ENCODE data around the gene ACY1. TPM values are rescaled to one million over a fixed set of nuclear protein-coding genes. Genes with fewer than 3 reads are reported as not detected.

Gene ACY1
- total RNA-seq, 4 donors from 2014 or later, result 31.2 to 49.3 (median 36.8) TPM

- H3K9me3 ChIP-seq, result no peaks in the 10 kb centered on the region
- peak overlapping the region; percentile 11 for H3K27ac ChIP-seq
- no peak for TF ChIP-seq EP300 (IDR thresholded peaks at IDR 0.05)
- peak in 1 of 2 donors; percentile 11 for TF ChIP-seq CTCF (IDR thresholded peaks at IDR 0.05)
- peaks cover 5% of the 10 kb centered on the region for H3K36me3 ChIP-seq
- peak overlapping the region; percentile 56 for H3K4me3 ChIP-seq
- 54% methylated on average over 41 of the region's 46 CpGs for WGBS
- peaks cover 60% of the 10 kb centered on the region for H3K4me1 ChIP-seq
- peak; percentile 89 to 91 for DNase-seq (ENCODE audit: low spot score in 2 of 2)
- H3K27me3 ChIP-seq, result no peaks in the 10 kb centered on the region
Measured at GRCh38 chr3:51975852-51976549, 7.3 kb upstream of the ACY1 start.

GRCh38 chr3:51977446-51978142 is 5.7 kb upstream of the ACY1 start:
- WGBS, result 53% methylated on average over 9 of the region's 9 CpGs
- Histone ChIP-seq H3K4me3 (no peak overlapping the region), H3K27me3 (no peaks in the 10 kb centered on the region), H3K9me3 (no peaks in the 10 kb centered on the region), H3K4me1 (peaks cover 69% of the 10 kb centered on the region), H3K27ac (no peak overlapping the region), H3K36me3 (peaks cover 5% of the 10 kb centered on the region)
- no peak for DNase-seq (ENCODE audit: low spot score in 2 of 2)
- TF ChIP-seq POLR2AphosphoS5 (IDR thresholded peaks at IDR 0.05) (no peak), EP300 (IDR thresholded peaks at IDR 0.05) (no peak), CTCF (IDR thresholded peaks at IDR 0.05) (no peak), POLR2A (IDR thresholded peaks at IDR 0.05) (no peak)

GRCh38 chr3:51978143-51978502 is 5.2 kb upstream of the ACY1 start:
- Histone ChIP-seq H3K4me1 (peaks cover 66% of the 10 kb centered on the region), H3K27me3 (no peaks in the 10 kb centered on the region), H3K27ac (no peak overlapping the region), H3K36me3 (peaks cover 5% of the 10 kb centered on the region), H3K9me3 (no peaks in the 10 kb centered on the region), H3K4me3 (no peak overlapping the region)
- no peak for DNase-seq (ENCODE audit: low spot score in 2 of 2)
- 55% methylated on average over 4 of the region's 4 CpGs for WGBS
- no peak for TF ChIP-seq POLR2AphosphoS5 (IDR thresholded peaks at IDR 0.05)

- WGBS, result 100% methylated on average over 2 of the region's 10 CpGs
- Histone ChIP-seq H3K27ac (no peak overlapping the region), H3K4me3 (no peak overlapping the region), H3K36me3 (peaks cover 5% of the 10 kb centered on the region), H3K4me1 (peaks cover 59% of the 10 kb centered on the region), H3K27me3 (no peaks in the 10 kb centered on the region), H3K9me3 (no peaks in the 10 kb centered on the region)
- DNase-seq (ENCODE audit: low spot score in 2 of 2), result no peak
- TF ChIP-seq EP300 (IDR thresholded peaks at IDR 0.05), result no peak
- no peak for TF ChIP-seq POLR2A (IDR thresholded peaks at IDR 0.05)
- TF ChIP-seq CTCF (IDR thresholded peaks at IDR 0.05), result no peak
- TF ChIP-seq POLR2AphosphoS5 (IDR thresholded peaks at IDR 0.05), result no peak
Measured at GRCh38 chr3:51980253-51980652, 3.1 kb upstream of the ACY1 start.

- no peaks in the 10 kb centered on the region for H3K27me3 ChIP-seq
- 13% methylated on average over 4 of the region's 4 CpGs for WGBS
- DNase-seq (ENCODE audit: low spot score in 2 of 2), result no peak
- H3K4me3 ChIP-seq, result peak overlapping the region; percentile 59
- H3K27ac ChIP-seq, result peak overlapping the region; percentile 91
- peaks cover 5% of the 10 kb centered on the region for H3K36me3 ChIP-seq
- no peaks in the 10 kb centered on the region for H3K9me3 ChIP-seq
- TF ChIP-seq POLR2AphosphoS5 (IDR thresholded peaks at IDR 0.05), result no peak
- TF ChIP-seq POLR2A (IDR thresholded peaks at IDR 0.05), result no peak
- TF ChIP-seq CTCF (IDR thresholded peaks at IDR 0.05), result peak in 1 of 2 donors; percentile 20
- H3K4me1 ChIP-seq, result peaks cover 39% of the 10 kb centered on the region
Measured at GRCh38 chr3:51982352-51982837, 940 bp upstream of the ACY1 start.

Data from suprapubic skin (tissue), 4 donors.